Measurements from ENCODE around the gene GP1BB.

DNA sequence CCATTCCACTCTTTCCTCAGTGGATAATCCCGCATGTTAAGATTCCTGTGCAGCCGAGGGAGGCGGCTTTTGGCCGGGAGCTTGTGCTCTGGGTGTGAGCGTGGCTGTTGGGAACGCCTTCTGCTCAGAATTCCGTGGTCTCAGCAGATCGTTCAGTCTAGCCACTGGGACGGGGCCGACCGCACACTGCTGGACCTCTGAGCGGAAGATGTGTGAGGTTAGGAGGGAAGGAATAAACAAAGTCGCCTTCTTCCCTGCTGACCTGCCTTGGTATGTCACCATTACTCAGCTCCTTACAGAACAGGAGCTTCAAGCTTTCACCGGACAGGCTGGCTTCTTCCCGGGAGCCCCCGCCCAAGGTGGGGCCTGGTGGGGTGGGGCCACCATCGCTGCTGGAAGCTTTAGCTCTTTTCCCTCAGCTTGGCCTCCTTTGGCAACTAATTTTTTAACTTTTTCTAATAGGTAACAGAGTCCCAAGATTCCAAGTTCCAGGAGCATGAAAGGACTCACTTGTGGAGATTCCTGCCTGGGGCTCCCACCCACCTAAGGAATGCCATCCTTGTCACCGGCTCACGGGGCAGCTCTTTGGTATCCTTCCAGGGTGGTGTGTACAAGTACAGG lies 31.5 kb upstream of the GP1BB start:
- TF ChIP-seq, protein P1, sequence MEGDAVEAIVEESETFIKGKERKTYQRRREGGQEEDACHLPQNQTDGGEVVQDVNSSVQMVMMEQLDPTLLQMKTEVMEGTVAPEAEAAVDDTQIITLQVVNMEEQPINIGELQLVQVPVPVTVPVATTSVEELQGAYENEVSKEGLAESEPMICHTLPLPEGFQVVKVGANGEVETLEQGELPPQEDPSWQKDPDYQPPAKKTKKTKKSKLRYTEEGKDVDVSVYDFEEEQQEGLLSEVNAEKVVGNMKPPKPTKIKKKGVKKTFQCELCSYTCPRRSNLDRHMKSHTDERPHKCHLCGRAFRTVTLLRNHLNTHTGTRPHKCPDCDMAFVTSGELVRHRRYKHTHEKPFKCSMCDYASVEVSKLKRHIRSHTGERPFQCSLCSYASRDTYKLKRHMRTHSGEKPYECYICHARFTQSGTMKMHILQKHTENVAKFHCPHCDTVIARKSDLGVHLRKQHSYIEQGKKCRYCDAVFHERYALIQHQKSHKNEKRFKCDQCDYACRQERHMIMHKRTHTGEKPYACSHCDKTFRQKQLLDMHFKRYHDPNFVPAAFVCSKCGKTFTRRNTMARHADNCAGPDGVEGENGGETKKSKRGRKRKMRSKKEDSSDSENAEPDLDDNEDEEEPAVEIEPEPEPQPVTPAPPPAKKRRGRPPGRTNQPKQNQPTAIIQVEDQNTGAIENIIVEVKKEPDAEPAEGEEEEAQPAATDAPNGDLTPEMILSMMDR (IDR thresholded peaks at IDR 0.05) = no peak
- TF ChIP-seq POLR2A (IDR thresholded peaks at IDR 0.05) = no peak

Data from tibial nerve (tissue), 3 donors.